ENCODE results near the gene TRAIP.

GRCh38 chr3:49785565-49786356 lies 70.6 kb downstream of the TRAIP start:
- TF ChIP-seq CTCF (IDR thresholded peaks at IDR 0.05) (no peak), POLR2A (IDR thresholded peaks at IDR 0.05) (no peak)

Measured in Peyer's patch (tissue), 4 donors.